Glutamatergic neuron (in vitro differentiated cells): ENCODE measurements around the gene SOX12. TPM values are rescaled to one million over a fixed set of nuclear protein-coding genes. Genes with fewer than 3 reads are reported as not detected.
"Not testable (repeated sequence)": the region's sequence is repeated elsewhere in the genome, so short reads cannot be mapped to it uniquely, and the experiment has no call there.

ENCODE experiments used
- DNase-seq: peaks from one replicate; pipeline ENCODE4 v3.0.0; 2022
- H3K27ac Mint-ChIP-seq: one replicate; pipeline ENCODE4 v1.8.0; 2020; ENCODE audit warnings: mild to moderate bottlenecking, mixed read lengths, inconsistent platforms; ENCODE audit not compliant: unreplicated experiment
- H3K27me3 Mint-ChIP-seq: one replicate; pipeline ENCODE4 v1.8.0; 2020; ENCODE audit warnings: mild to moderate bottlenecking, moderate library complexity, mixed read lengths, inconsistent platforms; ENCODE audit not compliant: unreplicated experiment
- H3K36me3 Mint-ChIP-seq: one replicate; pipeline ENCODE4 v1.8.0; 2020; ENCODE audit warnings: mild to moderate bottlenecking, mixed read lengths, inconsistent platforms; ENCODE audit not compliant: unreplicated experiment
- H3K4me1 Mint-ChIP-seq: one replicate; pipeline ENCODE4 v1.8.0; 2020; ENCODE audit warnings: mild to moderate bottlenecking, low read depth, mixed read lengths, inconsistent platforms; ENCODE audit not compliant: unreplicated experiment
- H3K4me3 Mint-ChIP-seq: one replicate; pipeline ENCODE4 v1.8.0; 2020; ENCODE audit warnings: mild to moderate bottlenecking, mixed read lengths, inconsistent platforms; ENCODE audit not compliant: unreplicated experiment
- H3K9me3 Mint-ChIP-seq: one replicate; pipeline ENCODE4 v1.8.0; 2020; ENCODE audit warnings: mild to moderate bottlenecking, moderate library complexity, mixed read lengths, inconsistent platforms; ENCODE audit not compliant: unreplicated experiment
- total RNA-seq: library from RNA; stranded (reverse); fragmentation: NEBNext Ultra II Directional; extraction: Animal tissue kit (Norgen Biotek cat#: 25700); gene quantifications from one replicate; pipeline ENCODE4 v1.2.1, GENCODE V29; 2021; ENCODE audit not compliant: unreplicated experiment
- TF ChIP-seq, protein P1 (sequence below): fragments of 200-600 bp; sonication (generic); IDR thresholded peaks from one replicate; pipeline ENCODE4 v1.5.0; 2021; ENCODE audit not compliant: partially characterized antibody, unreplicated experiment

SOX12 gene
- total RNA-seq, 1 donor from 2014 or later = 67.0 TPM

DNA sequence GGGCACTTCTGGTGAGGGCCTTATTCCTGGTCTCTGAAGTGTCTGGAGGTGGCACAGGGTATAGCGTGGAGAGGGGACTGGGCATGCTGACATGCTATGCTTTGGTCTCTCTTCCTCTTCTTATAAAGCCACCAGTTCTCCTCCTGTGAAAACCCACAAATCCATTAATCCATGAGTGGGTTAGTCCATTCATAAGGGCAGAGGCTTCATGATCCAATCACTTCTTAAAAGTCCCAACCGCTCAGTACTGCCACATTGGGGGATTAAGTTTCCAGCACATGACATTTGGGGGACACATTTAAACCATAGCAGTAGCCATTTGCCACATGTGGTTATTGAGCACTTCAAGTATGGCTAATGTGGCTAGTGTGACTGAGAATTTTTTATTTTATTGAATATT, 51.4 kb downstream of the SOX12 start:
- no peak for DNase-seq
- Mint-ChIP-seq H3K36me3 (no peaks in the 10 kb centered on the region), H3K9me3 (peaks cover 1% of the 10 kb centered on the region), H3K27me3 (peaks cover 6% of the 10 kb centered on the region), H3K4me1 (peaks cover 4% of the 10 kb centered on the region), H3K27ac (no peak overlapping the region), H3K4me3 (no peak overlapping the region)
- TF ChIP-seq, protein P1, sequence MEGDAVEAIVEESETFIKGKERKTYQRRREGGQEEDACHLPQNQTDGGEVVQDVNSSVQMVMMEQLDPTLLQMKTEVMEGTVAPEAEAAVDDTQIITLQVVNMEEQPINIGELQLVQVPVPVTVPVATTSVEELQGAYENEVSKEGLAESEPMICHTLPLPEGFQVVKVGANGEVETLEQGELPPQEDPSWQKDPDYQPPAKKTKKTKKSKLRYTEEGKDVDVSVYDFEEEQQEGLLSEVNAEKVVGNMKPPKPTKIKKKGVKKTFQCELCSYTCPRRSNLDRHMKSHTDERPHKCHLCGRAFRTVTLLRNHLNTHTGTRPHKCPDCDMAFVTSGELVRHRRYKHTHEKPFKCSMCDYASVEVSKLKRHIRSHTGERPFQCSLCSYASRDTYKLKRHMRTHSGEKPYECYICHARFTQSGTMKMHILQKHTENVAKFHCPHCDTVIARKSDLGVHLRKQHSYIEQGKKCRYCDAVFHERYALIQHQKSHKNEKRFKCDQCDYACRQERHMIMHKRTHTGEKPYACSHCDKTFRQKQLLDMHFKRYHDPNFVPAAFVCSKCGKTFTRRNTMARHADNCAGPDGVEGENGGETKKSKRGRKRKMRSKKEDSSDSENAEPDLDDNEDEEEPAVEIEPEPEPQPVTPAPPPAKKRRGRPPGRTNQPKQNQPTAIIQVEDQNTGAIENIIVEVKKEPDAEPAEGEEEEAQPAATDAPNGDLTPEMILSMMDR = no peak

DNA sequence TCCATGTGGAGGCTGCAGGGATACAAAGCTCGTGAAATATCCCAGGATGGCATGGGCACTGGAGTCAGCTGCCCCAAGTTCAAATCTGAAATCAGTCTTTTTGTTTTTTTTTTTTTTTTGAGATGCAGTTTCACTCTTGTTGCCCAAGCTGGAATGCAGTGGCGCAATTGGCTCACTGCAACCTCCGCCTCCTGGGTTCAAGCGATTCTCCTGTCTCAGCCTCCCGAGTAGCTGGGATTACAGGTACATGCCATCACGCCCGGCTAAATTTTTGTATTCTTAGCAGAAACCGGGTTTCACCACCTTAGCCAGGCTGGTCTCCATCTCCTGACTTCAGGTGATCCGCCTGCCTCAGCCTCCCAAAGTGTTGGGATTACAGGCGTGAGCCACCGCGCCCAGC, 52.2 kb downstream of the SOX12 start:
- not testable (repeated sequence) for H3K36me3 Mint-ChIP-seq, DNase-seq

DNA sequence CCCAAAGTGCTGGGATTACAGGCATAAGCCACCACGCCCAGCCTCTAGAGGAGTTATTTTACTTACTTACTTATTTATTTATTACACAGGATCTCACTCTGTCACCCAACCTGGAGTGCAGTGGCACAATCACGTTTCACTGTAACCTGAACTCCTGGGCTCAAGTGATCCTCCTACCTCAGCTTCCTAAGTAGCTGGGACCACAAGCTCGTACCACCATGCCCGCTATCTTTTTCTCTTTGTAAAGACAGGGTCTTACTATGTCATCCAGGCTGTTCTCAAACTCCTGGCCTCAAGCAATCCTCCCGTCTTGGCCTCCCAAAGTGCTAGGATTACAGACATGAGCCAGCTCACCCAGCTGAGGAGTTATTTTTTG, 53.6 kb downstream of the SOX12 start:
- H3K4me1 Mint-ChIP-seq = peaks cover 2% of the 10 kb centered on the region
- TF ChIP-seq, protein P1 = no peak
- no peak overlapping the region for H3K27ac Mint-ChIP-seq
- H3K36me3 Mint-ChIP-seq = no peaks in the 10 kb centered on the region
- DNase-seq = no peak
- H3K4me3 Mint-ChIP-seq = no peak overlapping the region
- H3K27me3 Mint-ChIP-seq = peaks cover 7% of the 10 kb centered on the region
- H3K9me3 Mint-ChIP-seq = peaks cover 3% of the 10 kb centered on the region

More for the DNA sequence above, 52.2 kb downstream of the SOX12 start:
- H3K27me3 Mint-ChIP-seq, H3K27ac Mint-ChIP-seq, H3K4me1 Mint-ChIP-seq, H3K4me3 Mint-ChIP-seq, H3K9me3 Mint-ChIP-seq: not testable (repeated sequence)

Other genes with a start within 250 kb of the SOX12 start
- gene DEFB125, start 237.9 kb upstream of the SOX12 start, total RNA-seq = not detected
- gene DEFB126, start 183.0 kb upstream of the SOX12 start, total RNA-seq = not detected
- gene DEFB127, start 168.1 kb upstream of the SOX12 start, total RNA-seq = not detected
- not detected for gene DEFB128, start 135.8 kb upstream of the SOX12 start, total RNA-seq
- gene DEFB129, start 98.3 kb upstream of the SOX12 start, total RNA-seq = not detected
- not detected for gene DEFB132, start 67.8 kb upstream of the SOX12 start, total RNA-seq
- gene C20orf96, start 34.8 kb upstream of the SOX12 start, total RNA-seq = 61.1 TPM
- gene ZCCHC3, start 28.0 kb upstream of the SOX12 start, total RNA-seq = 15.3 TPM
- 89.3 TPM for gene NRSN2, start 21.6 kb downstream of the SOX12 start, total RNA-seq
- gene TRIB3, start 55.2 kb downstream of the SOX12 start, total RNA-seq = 29.3 TPM
- 97.6 TPM for gene RBCK1, start 82.7 kb downstream of the SOX12 start, total RNA-seq
- gene TBC1D20, start 137.0 kb downstream of the SOX12 start, total RNA-seq = 39.6 TPM
- 214 TPM for gene CSNK2A1, start 218.2 kb downstream of the SOX12 start, total RNA-seq